WERI-Rb-1 (cell line): Measurements from ENCODE around the gene CP.

ENCODE experiments used
- DNase-seq: peaks from one replicate; pipeline ENCODE4 v3.0.0-alpha.2; 2020
- H3K27ac ChIP-seq: fragments of 250-450 bp; sonication (Bioruptor Pico); 2 replicates; pipeline ENCODE4 v1.5.1; 2020; ENCODE audit warnings: mild to moderate bottlenecking, moderate library complexity
- H3K27me3 ChIP-seq: fragments of 250-450 bp; sonication (Bioruptor Pico); 2 replicates; pipeline ENCODE4 v1.5.1; 2021; ENCODE audit warnings: mild to moderate bottlenecking, low read depth, moderate library complexity; ENCODE audit not compliant: insufficient read depth, severe bottlenecking
- H3K36me3 ChIP-seq: fragments of 250-450 bp; sonication (Bioruptor Pico); 2 replicates; pipeline ENCODE4 v1.5.1; 2020; ENCODE audit warnings: mild to moderate bottlenecking, moderate library complexity
- H3K4me3 ChIP-seq: 2 replicates; pipeline ENCODE4 v1.5.1; 2011; ENCODE audit warnings: low read depth, mild to moderate bottlenecking, control low read depth, low read length
- H3K9me3 ChIP-seq: fragments of 250-450 bp; sonication (Bioruptor Pico); 2 replicates; pipeline ENCODE4 v1.5.1; 2021; ENCODE audit warnings: mild to moderate bottlenecking, moderate library complexity; ENCODE audit not compliant: severe bottlenecking
- TF ChIP-seq, protein P1 (sequence below): IDR thresholded peaks from 2 replicates; pipeline ENCODE4 v1.5.1; 2011; ENCODE audit warnings: low read depth, mild to moderate bottlenecking, control low read depth, inconsistent platforms, low read length

The CP gene

DNA sequence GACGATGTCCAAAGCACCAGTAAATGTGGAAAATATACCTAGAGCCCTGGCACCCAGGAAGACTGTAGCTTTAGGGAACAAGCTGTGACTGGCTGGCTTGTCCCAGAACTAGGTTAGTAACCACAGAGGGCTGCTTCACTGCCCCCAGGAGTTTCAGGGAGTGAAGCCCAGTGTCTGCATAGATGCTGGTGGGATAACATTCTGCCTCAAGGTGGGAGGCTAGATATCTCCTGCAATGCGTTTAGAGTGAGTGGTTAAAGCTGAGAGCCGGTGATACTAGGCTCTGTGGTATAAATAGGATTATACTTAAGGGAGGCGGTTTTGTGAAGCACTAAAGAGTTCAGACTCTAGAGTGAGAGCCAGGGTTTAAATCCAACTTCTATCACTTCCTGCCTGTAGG lies 11.7 kb upstream of the CP start:
- no peaks in the 10 kb centered on the region for H3K9me3 ChIP-seq
- no peak overlapping the region for H3K4me3 ChIP-seq
- peak; percentile 9 for DNase-seq
- H3K27ac ChIP-seq, result no peak overlapping the region
- TF ChIP-seq, protein P1, sequence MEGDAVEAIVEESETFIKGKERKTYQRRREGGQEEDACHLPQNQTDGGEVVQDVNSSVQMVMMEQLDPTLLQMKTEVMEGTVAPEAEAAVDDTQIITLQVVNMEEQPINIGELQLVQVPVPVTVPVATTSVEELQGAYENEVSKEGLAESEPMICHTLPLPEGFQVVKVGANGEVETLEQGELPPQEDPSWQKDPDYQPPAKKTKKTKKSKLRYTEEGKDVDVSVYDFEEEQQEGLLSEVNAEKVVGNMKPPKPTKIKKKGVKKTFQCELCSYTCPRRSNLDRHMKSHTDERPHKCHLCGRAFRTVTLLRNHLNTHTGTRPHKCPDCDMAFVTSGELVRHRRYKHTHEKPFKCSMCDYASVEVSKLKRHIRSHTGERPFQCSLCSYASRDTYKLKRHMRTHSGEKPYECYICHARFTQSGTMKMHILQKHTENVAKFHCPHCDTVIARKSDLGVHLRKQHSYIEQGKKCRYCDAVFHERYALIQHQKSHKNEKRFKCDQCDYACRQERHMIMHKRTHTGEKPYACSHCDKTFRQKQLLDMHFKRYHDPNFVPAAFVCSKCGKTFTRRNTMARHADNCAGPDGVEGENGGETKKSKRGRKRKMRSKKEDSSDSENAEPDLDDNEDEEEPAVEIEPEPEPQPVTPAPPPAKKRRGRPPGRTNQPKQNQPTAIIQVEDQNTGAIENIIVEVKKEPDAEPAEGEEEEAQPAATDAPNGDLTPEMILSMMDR, result no peak
- no peaks in the 10 kb centered on the region for H3K36me3 ChIP-seq
- H3K27me3 ChIP-seq, result no peaks in the 10 kb centered on the region

DNA sequence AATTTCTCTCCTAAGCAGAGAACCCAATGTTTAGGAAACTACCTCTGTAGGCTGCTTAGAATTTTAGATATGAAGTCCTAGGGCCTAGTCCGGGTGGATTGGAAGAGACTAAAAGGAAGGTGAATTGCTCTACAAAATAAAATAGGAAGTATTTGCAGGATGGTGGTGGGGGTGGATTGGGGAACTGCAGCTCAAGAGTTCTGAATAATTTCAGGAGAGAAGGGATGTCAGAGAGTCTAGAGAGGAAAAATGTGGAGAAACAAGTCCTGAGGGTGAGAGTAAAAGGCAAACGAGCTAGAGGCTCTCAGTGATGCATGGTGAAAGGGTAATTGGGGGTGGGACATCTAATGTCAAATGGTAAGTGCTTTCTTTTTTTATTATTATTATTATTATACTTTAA lies 10.2 kb upstream of the CP start:
- H3K36me3 ChIP-seq, result no peaks in the 10 kb centered on the region
- H3K27me3 ChIP-seq, result no peaks in the 10 kb centered on the region
- no peak overlapping the region for H3K4me3 ChIP-seq
- DNase-seq, result no peak
- H3K9me3 ChIP-seq, result no peaks in the 10 kb centered on the region
- no peak overlapping the region for H3K27ac ChIP-seq
- TF ChIP-seq, protein P1, result no peak

DNA sequence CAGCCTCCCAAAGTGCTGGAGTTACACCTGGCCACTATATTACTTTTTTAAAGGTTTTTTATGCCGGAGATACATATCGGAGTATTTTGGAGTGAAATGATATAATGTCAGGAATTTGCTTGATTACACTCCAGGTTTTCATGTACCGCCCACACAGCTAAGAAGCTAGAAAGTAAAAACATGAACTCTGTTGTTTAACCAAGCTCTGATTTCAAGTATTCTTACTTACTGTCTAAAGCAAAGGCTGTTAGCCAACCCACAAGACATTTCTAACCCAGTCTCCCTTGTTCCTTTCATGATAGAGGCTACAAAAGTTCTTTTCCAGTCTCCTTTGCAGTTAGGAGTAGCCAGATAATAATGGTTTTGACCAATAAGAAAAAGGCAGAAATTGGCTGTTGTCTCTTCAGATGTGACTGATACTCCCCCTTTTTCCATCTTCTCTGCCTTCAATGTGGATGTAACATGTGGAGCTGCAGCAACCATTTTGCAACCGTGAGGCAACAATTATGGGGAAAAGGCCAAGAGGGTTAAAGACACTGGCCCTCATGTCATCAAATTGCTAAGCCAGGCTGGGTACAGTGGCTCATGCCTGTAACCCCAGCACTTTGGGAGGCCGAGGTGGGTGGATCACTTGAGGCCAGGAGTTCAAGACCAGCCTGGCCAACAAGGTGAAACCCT lies 6.1 kb upstream of the CP start:
- TF ChIP-seq, protein P1, result no peak

DNA sequence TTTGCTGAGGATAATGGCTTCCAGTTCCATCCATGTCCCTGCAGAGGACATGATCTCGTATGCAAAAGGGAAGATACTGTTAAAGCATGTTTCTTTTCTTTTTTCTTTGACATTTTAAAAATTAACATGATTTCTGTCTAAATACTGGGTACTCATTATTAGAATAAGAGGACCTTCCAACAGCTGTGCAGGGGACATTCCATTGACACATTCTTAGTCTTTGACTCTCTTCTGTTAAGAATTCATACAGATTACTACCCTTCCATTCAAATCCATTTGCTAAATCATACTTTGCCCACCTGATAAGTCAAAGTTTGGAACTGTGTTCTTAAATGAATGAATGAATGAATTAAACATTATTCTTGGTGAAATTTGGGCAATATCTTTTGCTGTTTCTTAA lies 5.1 kb upstream of the CP start:
- Histone ChIP-seq H3K4me3 (no peak overlapping the region), H3K27me3 (no peaks in the 10 kb centered on the region), H3K36me3 (no peaks in the 10 kb centered on the region), H3K9me3 (no peaks in the 10 kb centered on the region), H3K27ac (no peak overlapping the region)
- TF ChIP-seq, protein P1, result no peak
- DNase-seq, result no peak

More for the DNA sequence above, 6.1 kb upstream of the CP start:
- Histone ChIP-seq H3K36me3 (no peaks in the 10 kb centered on the region), H3K27me3 (no peaks in the 10 kb centered on the region), H3K27ac (no peak overlapping the region), H3K9me3 (no peaks in the 10 kb centered on the region), H3K4me3 (no peak overlapping the region)
- no peak for DNase-seq

DNA sequence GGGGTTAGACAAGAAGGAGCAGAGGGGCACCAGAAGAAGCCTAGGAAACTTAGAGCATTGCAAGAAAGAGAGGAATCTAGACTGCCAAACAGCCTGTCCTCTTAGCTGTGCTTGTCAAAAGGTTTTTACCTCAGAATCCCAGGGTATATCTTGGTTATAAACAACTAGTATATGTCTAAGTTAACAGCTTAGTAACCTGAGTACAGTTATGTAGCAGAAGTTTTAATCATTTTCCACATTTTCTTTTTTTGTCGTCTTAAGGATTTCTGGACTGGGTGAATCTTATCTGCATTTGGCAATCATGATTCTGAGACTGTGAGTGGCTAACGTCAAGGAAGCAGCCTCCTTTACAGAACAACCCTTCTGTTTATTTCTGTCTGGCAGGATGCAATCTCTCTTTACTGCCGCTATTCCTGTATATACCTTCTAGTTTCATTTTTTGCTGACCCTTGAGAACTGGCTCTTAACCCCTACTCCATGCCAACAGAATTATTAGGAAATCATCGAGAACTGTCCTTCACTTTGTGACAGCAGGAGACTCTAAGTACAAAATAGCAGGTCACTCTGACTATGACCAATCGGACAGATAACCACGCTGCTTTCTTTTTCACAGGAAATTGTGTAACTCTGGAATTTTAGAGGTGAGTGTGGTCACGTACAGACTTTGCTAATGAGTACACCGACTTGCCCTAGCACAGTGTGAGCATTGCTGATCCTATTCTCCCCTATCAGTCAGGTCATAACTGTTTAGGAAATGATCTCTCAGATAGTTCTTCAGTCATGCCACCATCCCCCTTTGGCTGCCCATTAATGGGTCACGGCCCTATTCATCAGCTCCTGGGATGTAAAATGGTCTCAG lies 3.3 kb upstream of the CP start:
- no peak overlapping the region for H3K27ac ChIP-seq
- no peak overlapping the region for H3K4me3 ChIP-seq
- DNase-seq, result no peak
- no peaks in the 10 kb centered on the region for H3K36me3 ChIP-seq
- H3K27me3 ChIP-seq, result no peaks in the 10 kb centered on the region
- TF ChIP-seq, protein P1, result no peak
- H3K9me3 ChIP-seq, result no peaks in the 10 kb centered on the region
